Activated CD4-positive, alpha-beta T cell treated with anti-CD3 and anti-CD28 coated beads, Interleukin-2, amount 10 ng/mL, durations not matched to agents 24 days and 14 days (primary cell): ENCODE data around the gene PRMT1. TPM values are rescaled to one million over a fixed set of nuclear protein-coding genes. Genes with fewer than 3 reads are reported as not detected.
A peak's percentile ranks its signal among the peaks of the same experiment; 100 is the strongest.

Source experiments
- DNase-seq: peaks from one replicate; pipeline ENCODE4 v3.0.0; 2022
- H3K27ac Mint-ChIP-seq: one replicate; pipeline ENCODE4 v1.8.0; 2022; ENCODE audit warnings: mild to moderate bottlenecking, mixed read lengths
- H3K27me3 Mint-ChIP-seq: one replicate; pipeline ENCODE4 v1.8.0; 2022; ENCODE audit warnings: mixed read lengths
- H3K36me3 Mint-ChIP-seq: one replicate; pipeline ENCODE4 v1.8.0; 2022; ENCODE audit warnings: low read depth, mild to moderate bottlenecking, mixed read lengths
- H3K4me1 Mint-ChIP-seq: one replicate; pipeline ENCODE4 v1.8.0; 2021; ENCODE audit warnings: mixed read lengths
- H3K4me3 Mint-ChIP-seq: one replicate; pipeline ENCODE4 v1.8.0; 2022; ENCODE audit warnings: mild to moderate bottlenecking, moderate library complexity, mixed read lengths
- H3K9me3 Mint-ChIP-seq: one replicate; pipeline ENCODE4 v1.8.0; 2021; ENCODE audit warnings: mixed read lengths
- intact Hi-C: fragments of 100-400 bp; cut with micrococcal nuclease; formaldehyde crosslinking; loops from one replicate; pipeline ENCODE4 v1.15.1; 2023
- total RNA-seq: library from RNA; stranded (reverse); gene quantifications from 2 replicates; pipeline ENCODE4 v1.2.3, GENCODE V29; 2022

The PRMT1 gene
- total RNA-seq, 1 donor from 2014 or later: 512 TPM

DNA sequence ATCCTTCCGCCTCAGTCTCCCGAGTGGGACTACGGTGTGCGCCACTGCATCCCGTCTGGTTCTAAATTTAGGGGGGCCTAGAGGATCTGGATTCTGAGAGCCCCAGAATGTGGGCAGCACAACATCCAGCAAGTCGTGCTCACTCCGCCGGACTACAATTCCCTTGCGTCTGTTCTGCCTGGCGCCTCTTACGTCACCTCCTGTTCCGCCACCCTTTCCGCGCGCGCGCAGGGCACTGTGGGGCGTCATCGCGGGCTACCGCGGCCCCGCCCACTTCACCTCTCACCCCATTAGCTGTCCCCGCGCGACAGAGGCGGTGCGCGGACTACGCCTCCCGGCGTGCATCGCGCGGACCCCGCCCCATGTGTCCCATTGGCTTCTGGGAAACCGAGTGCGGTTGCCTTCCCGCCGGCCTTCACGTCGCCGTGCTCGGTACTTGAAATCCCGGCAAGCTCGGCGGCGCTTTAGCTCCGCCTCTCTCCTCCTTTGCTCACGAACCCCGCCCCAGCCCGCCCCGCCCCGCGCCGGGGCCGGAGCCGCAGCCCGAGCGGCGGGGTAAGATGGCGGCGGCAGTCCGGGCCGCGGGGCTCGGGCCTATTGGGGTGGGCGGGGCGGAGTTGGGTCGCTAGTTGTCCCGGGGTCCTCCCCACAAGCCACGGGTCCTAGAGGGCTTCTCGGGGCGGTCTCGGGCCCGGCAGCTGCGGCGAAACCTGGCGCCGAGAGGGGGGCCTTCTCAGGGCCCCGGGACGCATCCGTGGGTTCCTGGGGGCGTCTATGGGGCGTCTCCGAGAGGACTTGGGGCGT is 35.2 kb upstream of the PRMT1 start, which contains the start of gene SCAF1:
TSS of gene SCAF1 (plus strand) at position 522 of the 804 bp plus-strand sequence. CDS start 2,818 bp downstream, outside the sequence.
- peak; percentile 100 for DNase-seq
- Mint-ChIP-seq H3K4me3 (peak within 1 kb of the TSS; percentile 97), H3K9me3 (no peaks in the 10 kb centered on the region), H3K27ac (peak within 1 kb of the TSS; percentile 100), H3K27me3 (no peaks in the 10 kb centered on the region), H3K4me1 (peaks cover 52% of the 10 kb centered on the region), H3K36me3 (peaks cover 13% of the 10 kb centered on the region)
- intact Hi-C loops: loop anchor here (1.0 to 5.0 kb wide), 6 partner anchors 23 to 235 kb away; partner anchors contain the start of genes AKT1S1, ALDH16A1, AP2A1 and BCL2L12

DNA sequence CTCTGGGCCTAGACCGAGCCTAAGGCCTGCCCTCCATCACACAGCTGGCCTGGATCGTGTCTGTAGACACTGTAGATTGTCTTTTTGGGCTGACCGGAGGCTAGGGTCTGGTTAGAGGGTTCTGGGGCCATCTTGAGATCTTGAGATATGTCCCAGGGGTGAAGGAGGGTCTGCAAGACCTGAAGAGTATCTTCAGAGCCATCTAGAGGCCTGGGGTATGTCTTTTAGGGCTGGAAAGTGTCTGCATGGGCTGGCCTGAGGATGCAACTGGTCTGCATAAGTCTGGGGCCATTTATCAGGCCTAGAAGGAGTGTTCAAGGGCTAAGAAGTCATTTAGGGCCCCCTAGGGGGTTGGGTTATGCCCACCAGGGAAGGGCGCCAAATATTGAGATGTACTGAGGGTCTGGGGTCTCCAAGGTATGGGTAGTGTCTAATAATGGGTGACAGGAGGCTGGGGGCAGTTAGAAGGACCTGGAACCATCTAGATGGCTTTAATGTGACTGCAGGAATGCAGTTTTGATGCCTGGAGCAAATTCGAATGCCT is 34.5 kb upstream of the PRMT1 start:
- no peaks in the 10 kb centered on the region for H3K27me3 Mint-ChIP-seq
- peaks cover 51% of the 10 kb centered on the region for H3K4me1 Mint-ChIP-seq
- peak overlapping the region; percentile 92 for H3K27ac Mint-ChIP-seq
- H3K36me3 Mint-ChIP-seq: peaks cover 16% of the 10 kb centered on the region
- DNase-seq: no peak
- intact Hi-C loops: loop anchor here (1.0 to 5.0 kb wide), 3 partner anchors 23 to 208 kb away; partner anchors contain the start of genes ALDH16A1, BCL2L12, IRF3 and PIH1D1
- H3K4me3 Mint-ChIP-seq: peak overlapping the region; percentile 97
- no peaks in the 10 kb centered on the region for H3K9me3 Mint-ChIP-seq

DNA sequence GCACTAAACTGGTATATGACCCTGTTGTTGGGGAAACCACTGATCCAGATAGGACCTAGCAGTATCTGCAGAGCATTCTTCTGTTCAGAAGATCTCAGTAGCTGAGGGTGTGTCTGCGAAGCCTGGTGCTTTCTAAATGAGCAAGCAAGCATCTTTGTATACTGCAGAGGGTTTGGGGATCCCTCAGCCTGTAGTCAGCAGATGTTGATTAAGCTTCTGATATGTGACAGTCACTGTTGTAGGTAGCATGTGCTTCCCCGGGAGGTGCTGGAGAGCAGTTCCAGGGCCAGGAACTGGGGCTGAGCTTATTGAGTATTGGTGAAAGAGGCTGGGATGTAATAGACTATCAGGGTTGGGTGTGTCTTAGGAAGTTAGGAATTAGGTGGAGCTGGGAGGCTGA is 33.6 kb upstream of the PRMT1 start:
- DNase-seq: peak; percentile 68
- intact Hi-C loops: loop anchor here (2.0 to 5.0 kb wide), 2 partner anchors 191 to 207 kb away; partner anchors contain the start of genes ALDH16A1, PIH1D1 and PTOV1
- peak overlapping the region; percentile 97 for H3K4me3 Mint-ChIP-seq
- peaks cover 19% of the 10 kb centered on the region for H3K36me3 Mint-ChIP-seq
- no peaks in the 10 kb centered on the region for H3K9me3 Mint-ChIP-seq
- H3K27ac Mint-ChIP-seq: peak overlapping the region; percentile 87
- peaks cover 44% of the 10 kb centered on the region for H3K4me1 Mint-ChIP-seq
- H3K27me3 Mint-ChIP-seq: no peaks in the 10 kb centered on the region

DNA sequence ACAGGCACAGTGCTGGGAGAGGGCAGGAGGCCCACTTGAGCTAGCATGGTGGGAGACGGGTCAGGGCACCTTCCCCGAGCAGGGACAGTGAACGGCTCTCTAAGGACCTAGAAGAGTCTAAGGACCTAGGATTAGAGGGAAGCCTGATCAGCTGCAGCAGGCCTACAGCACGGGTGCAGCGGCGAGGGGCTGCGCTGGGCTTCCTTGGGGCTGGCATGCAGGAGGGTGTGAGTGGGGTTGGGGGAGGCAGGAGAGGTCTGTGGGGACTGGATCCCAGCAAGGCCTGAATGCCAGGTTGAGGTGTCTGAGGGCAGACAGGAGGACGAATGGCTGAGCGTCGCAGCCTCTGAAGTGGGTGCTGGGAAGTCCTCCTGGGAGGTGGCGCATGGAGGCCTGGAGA is 31.5 kb upstream of the PRMT1 start:
- H3K27me3 Mint-ChIP-seq: no peaks in the 10 kb centered on the region
- H3K4me1 Mint-ChIP-seq: peaks cover 29% of the 10 kb centered on the region
- peaks cover 27% of the 10 kb centered on the region for H3K36me3 Mint-ChIP-seq
- H3K4me3 Mint-ChIP-seq: no peak overlapping the region
- no peak for DNase-seq
- no peak overlapping the region for H3K27ac Mint-ChIP-seq
- H3K9me3 Mint-ChIP-seq: no peaks in the 10 kb centered on the region
- intact Hi-C loops: no loop called here

DNA sequence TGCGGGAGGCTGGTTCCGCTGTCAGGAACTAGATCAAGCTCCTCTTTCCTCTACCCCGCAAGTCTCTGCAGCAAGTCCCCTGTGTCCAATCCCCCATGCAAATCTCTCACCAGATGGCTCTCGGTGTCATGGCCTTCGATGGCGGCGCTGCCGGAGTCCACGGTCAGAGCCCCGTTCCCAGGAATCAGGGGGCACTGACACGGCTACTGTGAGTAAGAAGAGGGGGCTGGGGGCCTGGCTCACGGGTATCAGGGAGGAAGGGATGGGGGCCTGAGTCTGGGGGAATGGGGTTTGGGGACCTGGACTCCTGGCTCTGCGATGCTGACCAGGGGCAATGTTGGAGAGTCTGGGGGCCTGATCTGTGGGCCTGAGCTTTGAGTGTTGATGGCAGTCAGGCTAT is 31.1 kb upstream of the PRMT1 start:
- Mint-ChIP-seq H3K36me3 (peaks cover 29% of the 10 kb centered on the region), H3K4me1 (peaks cover 25% of the 10 kb centered on the region), H3K27ac (no peak overlapping the region), H3K4me3 (no peak overlapping the region), H3K27me3 (no peaks in the 10 kb centered on the region), H3K9me3 (no peaks in the 10 kb centered on the region)
- intact Hi-C loops: no loop called here
- DNase-seq: no peak

DNA sequence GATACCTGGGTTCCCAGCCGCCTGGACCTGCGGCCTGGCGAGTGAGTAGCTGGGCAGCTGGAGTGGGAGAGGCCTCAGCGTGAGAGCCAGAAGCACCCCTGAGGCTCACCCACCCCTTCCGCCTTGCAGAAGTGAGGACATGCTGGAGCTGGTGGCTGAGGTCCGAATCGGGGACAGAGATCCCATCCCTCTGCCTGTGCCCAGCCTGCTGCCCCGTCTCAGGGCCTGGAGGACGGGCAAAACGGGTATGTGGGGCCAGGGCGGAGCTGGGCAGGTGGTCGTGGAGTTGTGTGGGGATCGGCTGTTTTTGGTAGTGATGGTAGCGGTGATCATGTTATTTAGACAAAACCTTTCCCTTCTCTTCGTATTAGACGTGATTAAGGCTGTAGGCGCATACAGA is 30.5 kb upstream of the PRMT1 start:
- intact Hi-C loops: no loop called here
- DNase-seq: no peak
- Mint-ChIP-seq H3K9me3 (no peaks in the 10 kb centered on the region), H3K27me3 (no peaks in the 10 kb centered on the region), H3K4me1 (peaks cover 23% of the 10 kb centered on the region), H3K4me3 (no peak overlapping the region), H3K36me3 (peaks cover 29% of the 10 kb centered on the region), H3K27ac (no peak overlapping the region)

DNA sequence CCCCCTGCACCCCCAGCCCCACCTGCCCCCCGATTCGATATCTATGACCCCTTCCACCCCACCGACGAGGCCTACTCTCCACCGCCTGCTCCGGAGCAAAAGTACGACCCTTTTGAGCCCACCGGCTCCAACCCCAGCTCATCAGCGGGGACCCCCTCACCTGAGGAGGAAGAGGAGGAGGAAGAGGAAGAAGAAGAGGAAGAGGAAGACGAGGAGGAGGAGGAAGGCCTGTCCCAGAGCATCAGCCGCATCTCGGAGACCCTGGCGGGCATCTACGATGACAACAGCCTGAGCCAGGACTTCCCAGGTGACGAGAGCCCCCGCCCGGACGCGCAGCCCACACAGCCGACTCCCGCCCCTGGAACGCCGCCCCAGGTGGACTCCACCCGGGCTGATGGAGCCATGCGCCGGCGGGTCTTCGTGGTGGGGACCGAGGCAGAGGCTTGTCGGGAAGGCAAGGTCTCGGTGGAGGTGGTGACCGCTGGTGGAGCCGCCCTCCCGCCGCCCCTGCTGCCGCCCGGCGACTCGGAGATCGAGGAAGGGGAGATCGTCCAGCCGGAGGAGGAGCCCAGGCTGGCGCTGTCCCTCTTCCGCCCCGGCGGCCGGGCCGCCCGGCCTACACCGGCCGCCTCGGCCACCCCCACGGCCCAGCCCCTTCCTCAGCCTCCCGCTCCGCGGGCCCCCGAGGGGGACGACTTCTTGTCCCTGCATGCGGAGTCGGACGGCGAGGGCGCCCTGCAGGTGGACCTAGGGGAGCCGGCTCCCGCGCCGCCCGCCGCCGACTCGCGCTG is 25.8 kb upstream of the PRMT1 start:
- Mint-ChIP-seq H3K9me3 (no peaks in the 10 kb centered on the region), H3K4me1 (no peaks in the 10 kb centered on the region), H3K36me3 (peaks cover 44% of the 10 kb centered on the region), H3K4me3 (no peak overlapping the region), H3K27ac (no peak overlapping the region), H3K27me3 (no peaks in the 10 kb centered on the region)
- intact Hi-C loops: no loop called here
- DNase-seq: no peak

DNA sequence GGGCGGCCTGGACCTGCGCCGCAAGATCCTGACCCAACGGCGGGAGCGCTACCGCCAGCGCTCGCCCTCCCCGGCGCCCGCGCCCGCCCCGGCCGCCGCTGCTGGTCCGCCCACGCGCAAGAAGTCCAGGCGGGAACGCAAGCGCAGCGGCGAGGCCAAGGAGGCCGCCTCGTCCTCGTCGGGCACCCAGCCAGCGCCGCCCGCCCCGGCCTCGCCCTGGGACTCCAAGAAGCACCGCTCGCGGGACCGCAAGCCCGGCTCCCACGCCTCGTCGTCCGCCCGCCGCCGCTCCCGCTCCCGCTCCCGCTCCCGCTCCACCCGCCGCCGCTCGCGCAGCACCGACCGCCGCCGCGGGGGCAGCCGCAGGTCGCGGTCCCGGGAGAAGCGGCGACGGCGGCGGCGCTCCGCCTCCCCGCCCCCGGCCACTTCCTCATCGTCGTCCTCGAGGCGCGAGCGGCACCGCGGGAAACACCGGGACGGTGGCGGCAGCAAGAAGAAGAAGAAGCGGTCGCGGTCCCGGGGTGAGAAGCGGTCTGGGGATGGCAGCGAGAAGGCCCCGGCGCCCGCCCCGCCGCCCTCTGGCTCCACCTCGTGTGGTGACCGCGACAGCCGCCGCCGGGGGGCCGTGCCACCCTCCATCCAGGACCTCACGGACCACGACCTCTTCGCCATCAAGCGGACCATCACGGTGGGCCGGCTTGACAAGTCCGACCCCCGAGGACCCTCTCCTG is 25.1 kb upstream of the PRMT1 start:
- Mint-ChIP-seq H3K4me3 (no peak overlapping the region), H3K4me1 (no peaks in the 10 kb centered on the region)

DNA sequence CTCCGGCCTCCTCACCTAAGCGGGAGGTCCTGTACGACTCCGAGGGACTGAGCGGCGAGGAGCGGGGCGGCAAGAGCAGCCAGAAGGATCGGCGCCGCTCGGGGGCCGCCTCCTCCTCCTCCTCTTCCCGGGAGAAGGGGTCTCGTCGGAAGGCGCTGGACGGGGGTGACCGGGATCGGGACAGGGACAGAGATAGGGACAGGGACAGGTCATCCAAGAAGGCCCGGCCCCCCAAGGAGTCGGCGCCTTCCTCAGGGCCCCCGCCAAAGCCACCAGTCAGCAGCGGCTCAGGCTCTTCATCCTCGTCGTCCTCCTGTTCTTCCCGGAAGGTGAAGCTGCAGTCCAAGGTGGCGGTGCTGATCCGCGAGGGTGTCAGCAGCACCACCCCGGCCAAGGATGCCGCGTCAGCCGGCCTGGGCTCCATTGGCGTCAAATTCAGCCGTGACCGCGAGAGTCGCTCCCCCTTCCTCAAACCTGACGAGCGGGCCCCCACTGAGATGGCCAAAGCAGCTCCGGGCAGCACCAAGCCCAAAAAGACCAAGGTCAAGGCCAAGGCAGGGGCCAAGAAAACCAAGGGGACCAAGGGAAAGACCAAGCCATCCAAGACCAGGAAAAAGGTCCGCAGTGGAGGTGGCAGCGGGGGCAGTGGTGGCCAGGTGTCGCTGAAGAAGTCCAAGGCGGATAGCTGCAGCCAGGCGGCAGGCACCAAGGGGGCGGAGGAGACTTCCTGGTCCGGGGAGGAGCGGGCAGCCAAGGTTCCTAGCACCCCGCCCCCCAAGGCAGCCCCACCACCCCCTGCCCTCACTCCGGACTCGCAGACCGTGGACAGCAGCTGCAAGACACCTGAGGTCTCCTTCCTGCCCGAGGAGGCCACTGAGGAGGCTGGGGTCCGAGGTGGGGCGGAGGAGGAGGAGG is 24.3 kb upstream of the PRMT1 start:
- Mint-ChIP-seq H3K9me3 (no peaks in the 10 kb centered on the region), H3K27me3 (no peaks in the 10 kb centered on the region), H3K27ac (no peak overlapping the region), H3K36me3 (peaks cover 46% of the 10 kb centered on the region), H3K4me1 (peaks cover 1% of the 10 kb centered on the region), H3K4me3 (no peak overlapping the region)
- intact Hi-C loops: no loop called here
- no peak for DNase-seq

More for the DNA sequence above, 25.1 kb upstream of the PRMT1 start:
- Mint-ChIP-seq H3K36me3 (peaks cover 44% of the 10 kb centered on the region), H3K27ac (no peak overlapping the region), H3K9me3 (no peaks in the 10 kb centered on the region), H3K27me3 (no peaks in the 10 kb centered on the region)
- no peak for DNase-seq
- intact Hi-C loops: no loop called here

DNA sequence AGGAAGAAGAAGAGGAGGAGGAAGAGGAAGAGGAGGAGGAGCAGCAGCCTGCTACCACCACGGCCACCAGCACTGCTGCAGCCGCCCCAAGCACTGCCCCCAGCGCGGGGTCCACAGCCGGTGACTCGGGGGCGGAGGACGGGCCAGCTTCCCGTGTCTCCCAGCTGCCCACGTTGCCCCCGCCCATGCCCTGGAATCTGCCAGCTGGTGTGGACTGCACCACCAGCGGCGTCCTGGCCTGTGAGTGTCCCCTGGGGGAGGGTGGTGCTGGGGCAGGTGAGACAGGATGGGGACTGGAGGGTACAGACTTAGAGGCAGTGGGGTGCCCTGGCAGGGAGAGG is 23.6 kb upstream of the PRMT1 start:
- H3K4me3 Mint-ChIP-seq: no peak overlapping the region
- no peaks in the 10 kb centered on the region for H3K9me3 Mint-ChIP-seq
- intact Hi-C loops: no loop called here
- no peak overlapping the region for H3K27ac Mint-ChIP-seq
- peaks cover 45% of the 10 kb centered on the region for H3K36me3 Mint-ChIP-seq
- H3K27me3 Mint-ChIP-seq: no peaks in the 10 kb centered on the region
- no peak for DNase-seq
- peaks cover 1% of the 10 kb centered on the region for H3K4me1 Mint-ChIP-seq

DNA sequence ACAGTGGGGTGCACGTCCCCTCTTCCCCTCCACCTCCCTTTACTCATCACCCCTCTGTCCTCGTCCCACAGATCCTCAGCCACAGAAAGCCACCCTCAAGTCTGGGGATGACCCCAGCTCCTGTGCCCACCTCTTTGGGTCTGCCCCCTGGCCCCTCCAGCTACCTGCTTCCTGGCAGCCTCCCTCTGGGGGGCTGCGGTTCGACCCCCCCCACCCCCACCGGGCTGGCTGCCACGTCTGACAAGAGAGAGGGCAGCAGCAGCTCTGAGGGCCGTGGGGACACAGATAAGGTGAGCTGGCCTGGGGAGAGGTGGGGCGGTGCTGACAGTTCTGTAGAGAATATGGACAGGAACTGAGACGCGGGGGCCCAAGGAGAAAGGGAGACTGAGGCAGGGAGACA is 22.5 kb upstream of the PRMT1 start:
- no peaks in the 10 kb centered on the region for H3K9me3 Mint-ChIP-seq
- no peaks in the 10 kb centered on the region for H3K27me3 Mint-ChIP-seq
- DNase-seq: no peak
- intact Hi-C loops: no loop called here
- no peak overlapping the region for H3K27ac Mint-ChIP-seq
- H3K36me3 Mint-ChIP-seq: peaks cover 47% of the 10 kb centered on the region
- peaks cover 1% of the 10 kb centered on the region for H3K4me1 Mint-ChIP-seq
- H3K4me3 Mint-ChIP-seq: no peak overlapping the region

DNA sequence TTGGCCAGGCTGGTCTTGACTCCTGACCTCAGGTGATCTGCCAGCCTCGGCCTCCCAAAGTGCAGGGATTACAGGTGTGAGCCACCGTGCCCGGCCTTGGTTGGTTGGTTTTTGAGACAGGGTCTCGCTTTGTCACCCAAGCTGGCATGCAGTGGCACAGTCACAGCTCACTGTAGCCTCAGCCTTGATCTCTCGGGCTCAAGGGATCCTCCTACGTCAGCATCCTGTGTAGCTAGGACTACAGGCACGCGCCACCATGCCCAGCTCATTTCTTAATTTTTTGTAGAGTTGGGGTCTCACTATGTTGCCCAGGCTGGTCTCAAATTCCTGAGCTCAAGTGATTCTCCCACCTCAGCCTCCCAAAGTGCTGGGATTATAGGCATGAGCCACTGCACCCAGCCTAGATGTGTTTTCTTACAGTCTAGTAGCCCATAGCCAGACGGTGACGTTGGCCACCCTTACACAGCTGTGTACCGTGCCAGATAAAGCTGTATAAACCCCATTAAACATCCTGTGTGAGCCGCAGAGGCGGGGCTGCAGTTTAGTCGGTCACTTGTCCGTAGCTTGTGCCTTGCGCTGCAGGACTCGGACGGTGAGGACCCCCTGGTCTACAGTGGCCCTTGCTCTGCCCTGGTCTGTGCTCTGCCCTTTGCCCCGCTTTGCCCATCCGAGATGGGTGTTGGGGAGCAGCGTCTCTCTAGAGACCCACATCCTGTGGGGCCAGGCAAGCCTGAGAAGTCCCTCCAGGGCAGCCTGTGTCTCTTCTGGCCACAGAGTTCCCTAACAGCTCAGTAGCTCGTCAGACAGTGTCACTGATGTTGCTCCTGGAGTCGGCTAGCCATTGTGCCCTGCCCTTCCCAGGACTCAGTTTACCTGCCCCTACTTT is 21.3 kb upstream of the PRMT1 start:
- Mint-ChIP-seq H3K27ac (no peak overlapping the region), H3K36me3 (peaks cover 55% of the 10 kb centered on the region), H3K4me1 (peaks cover 5% of the 10 kb centered on the region), H3K4me3 (no peak overlapping the region), H3K9me3 (no peaks in the 10 kb centered on the region), H3K27me3 (no peaks in the 10 kb centered on the region)
- no peak for DNase-seq
- intact Hi-C loops: no loop called here
